HepG2 (cell line): ENCODE data around the gene ARHGEF3. TPM values are rescaled to one million over a fixed set of nuclear protein-coding genes. Genes with fewer than 3 reads are reported as not detected.

Experiments used
- ARID5B ChIP-seq: IDR thresholded peaks from 2 replicates; pipeline ENCODE4 v1.4.0; 2020; ENCODE audit warnings: mild to moderate bottlenecking, missing genetic modification reagents
- ARNT ChIP-seq: fragments of 450-650 bp; IDR thresholded peaks from 2 replicates; pipeline ENCODE4 v1.6.1; 2017
- ATF1 ChIP-seq: IDR thresholded peaks from 2 replicates; pipeline ENCODE4 v1.6.1; 2016; ENCODE audit warnings: mild to moderate bottlenecking, control low read depth
- CSRNP1 ChIP-seq: sonication (generic); formaldehyde crosslinking; IDR thresholded peaks from 2 replicates; pipeline ENCODE4 v1.8.1; 2023; ENCODE audit warnings: mild to moderate bottlenecking, missing genetic modification reagents
- FOXJ3 ChIP-seq: sonication (generic); formaldehyde crosslinking; IDR thresholded peaks from 2 replicates; pipeline ENCODE4 v1.4.0; 2020; ENCODE audit warnings: missing genetic modification reagents, mild to moderate bottlenecking, borderline replicate concordance
- GATA4 ChIP-seq: sonication (generic); IDR thresholded peaks from 2 replicates; pipeline ENCODE4 v1.6.1; 2016; ENCODE audit warnings: antibody characterized with exemption, low read depth, borderline replicate concordance
- IRF1 ChIP-seq: sonication (generic); formaldehyde crosslinking; IDR thresholded peaks from 2 replicates; pipeline ENCODE4 v1.4.0; 2020; ENCODE audit warnings: low read depth, mild to moderate bottlenecking, missing genetic modification reagents
- MATR3 ChIP-seq: sonication (generic); formaldehyde crosslinking; IDR thresholded peaks from 2 replicates; pipeline ENCODE4 v1.4.0; 2020; ENCODE audit warnings: missing genetic modification reagents
- NR2F6 ChIP-seq, 2 experiments: IDR thresholded peaks; 2 replicates each; pipeline ENCODE4 v1.6.1; 2016; ENCODE audit warnings: antibody characterized with exemption in 1 of 2, mild to moderate bottlenecking in 1 of 2
- PCBP1 ChIP-seq: fragments of 200-400 bp; formaldehyde crosslinking; IDR thresholded peaks from 2 replicates; pipeline ENCODE4 v1.6.1; 2017; ENCODE audit warnings: mild to moderate bottlenecking, low read depth, low read length, borderline replicate concordance
- PREB ChIP-seq: sonication (generic); formaldehyde crosslinking; IDR thresholded peaks from 2 replicates; pipeline ENCODE4 v1.4.0; 2020; ENCODE audit warnings: missing genetic modification reagents
- ZBTB26 ChIP-seq: IDR thresholded peaks from 2 replicates; pipeline ENCODE4 v1.6.1; 2016; ENCODE audit warnings: missing compliant biosample characterization, missing genetic modification reagents, borderline replicate concordance
- ZFP1 ChIP-seq: IDR thresholded peaks from 2 replicates; pipeline ENCODE4 v1.6.1; 2016
- ZNF12 ChIP-seq: sonication (generic); formaldehyde crosslinking; IDR thresholded peaks from 2 replicates; pipeline ENCODE4 v1.5.0; 2020; ENCODE audit warnings: missing genetic modification reagents
- ZNF138 ChIP-seq: sonication (generic); formaldehyde crosslinking; IDR thresholded peaks from 2 replicates; pipeline ENCODE4 v1.5.0; 2020; ENCODE audit warnings: mild to moderate bottlenecking, low read depth, missing genetic modification reagents
- ZNF605 ChIP-seq: sonication (generic); formaldehyde crosslinking; IDR thresholded peaks from 2 replicates; pipeline ENCODE4 v1.8.0; 2022; ENCODE audit warnings: mild to moderate bottlenecking, missing genetic modification reagents
- ZNF615 ChIP-seq: sonication (generic); formaldehyde crosslinking; IDR thresholded peaks from 2 replicates; pipeline ENCODE4 v1.5.0; 2020; ENCODE audit warnings: mild to moderate bottlenecking, missing genetic modification reagents, borderline replicate concordance
- ZNF710 ChIP-seq: sonication (generic); formaldehyde crosslinking; IDR thresholded peaks from 2 replicates; pipeline ENCODE4 v1.5.0; 2020; ENCODE audit warnings: mild to moderate bottlenecking, missing genetic modification reagents, borderline replicate concordance
- ZNF768 ChIP-seq: sonication (generic); formaldehyde crosslinking; IDR thresholded peaks from 2 replicates; pipeline ENCODE4 v1.4.0; 2020; ENCODE audit warnings: missing genetic modification reagents
- polyA plus RNA-seq, 8 experiments: library from polyadenylated mRNA; depleted of rRNA in 3 of 8; stranded (reverse) in 7 of 8; unstranded in 1 of 8; fragments of >200 nt; fragmentation: Illumina TruSeq in 4 of 8; extraction: Trizol in 4 of 8; gene quantifications; 2 replicates each; pipeline versions ENCODE4 v1.2.1 to v1.2.3, GENCODE V29; 2011 to 2016; ENCODE audit warnings: low read depth in 4 of 8, missing spikeins in 1 of 8, mixed read lengths in 1 of 8; ENCODE audit not compliant: insufficient read depth in 1 of 8
- total RNA-seq, 5 experiments: library from RNA; depleted of rRNA; stranded (reverse); fragments of >200 nt; fragmentation: Illumina TruSeq; extraction: Trizol; gene quantifications; 2 replicates each; pipeline ENCODE4 v1.2.3, GENCODE V29; 2016; ENCODE audit warnings: low read depth in 1 of 5

ARHGEF3 gene
- total and polyA plus RNA-seq, 2 of the 13 experiments (the other 11 are each of a cell fraction or from before 2014, with no cell fraction given): 14.8 to 23.1 TPM

- TF ChIP-seq FOXJ3 (peak; percentile 46; the same call in 1 of the 2 replicates), ATF1 (CRISPR knock-in tag) (no peak), ZFP1 (no peak), CSRNP1 (CRISPR knock-in tag) (no peak), ARID5B (peak; percentile 64), ZNF12 (CRISPR knock-in tag) (no peak), IRF1 (CRISPR knock-in tag) (no peak), ARNT (no peak), ZNF615 (CRISPR knock-in tag) (no peak), ZNF768 (no peak), PCBP1 (no peak), NR2F6 (IDR thresholded peaks at IDR 0.05) (no peak), NR2F6 (CRISPR knock-in tag; IDR thresholded peaks at IDR 0.05) (0 out of 2 replicates have a peak, but pooled peaks have one; percentile 10), ZBTB26 (CRISPR knock-in tag) (no peak), ZNF605 (CRISPR knock-in tag) (no peak), ZNF138 (CRISPR knock-in tag) (no peak), GATA4 (0 out of 2 replicates have a peak, but pooled peaks have one; percentile 33), ZNF710 (CRISPR knock-in tag) (no peak), PREB (CRISPR knock-in tag) (no peak), MATR3 (CRISPR knock-in tag) (no peak)
Observed at GRCh38 chr3:56823984-56824703, 22.4 kb upstream of the ARHGEF3 start (continued).
